GM10248 (cell line): ENCODE measurements around the gene FOXJ2.

Experiments
- CTCF ChIA-PET: fragments of 300-600 bp; sonication (Branson Sonifier 250); formaldehyde crosslinking; extraction: SDS; loops from one replicate; lab custom pipeline; 2021; ENCODE audit warnings: antibody characterized with exemption; lab: Yijun Ruan, JAX
- POLR2A ChIA-PET: fragments of 350-650 bp; sonication (Branson Sonifier 250); formaldehyde crosslinking; extraction: SDS; loops from one replicate; lab custom pipeline; 2020; ENCODE audit warnings: antibody characterized with exemption; lab: Yijun Ruan, JAX
- DNase-seq: peaks from one replicate; pipeline ENCODE4 v3.0.0; 2012; ENCODE audit errors: extremely low spot score
- CTCF ChIP-seq: IDR thresholded peaks from 2 replicates; pipeline ENCODE4 v1.5.1; 2012; ENCODE audit warnings: mild to moderate bottlenecking, low read depth; ENCODE audit errors: extremely low read depth, missing control alignments, control extremely low read depth

Gene FOXJ2

GRCh38 chr12:8050600-8051250 is 18.2 kb downstream of the FOXJ2 start:
- DNase-seq = no peak
- ChIA-PET CTCF (interaction anchor here (0.6 to 1.8 kb wide), 2 partner anchors 12 to 58 kb away, joined by 4 read pairs; no protein-coding TSS in a partner anchor), POLR2A (no interaction called here)
- TF ChIP-seq CTCF = no peak

GRCh38 chr12:8052679-8053078 is 20.2 kb downstream of the FOXJ2 start:
- no peak for TF ChIP-seq CTCF
- ChIA-PET CTCF (interaction anchor here (0.7 kb wide), 1 partner anchor 17 kb away, joined by 3 read pairs; no protein-coding TSS in a partner anchor), POLR2A (no interaction called here)
- no peak for DNase-seq

GRCh38 chr12:8054816-8055215 is 22.3 kb downstream of the FOXJ2 start:
- ChIA-PET CTCF (no interaction called here), POLR2A (no interaction called here)
- DNase-seq = no peak
- no peak for TF ChIP-seq CTCF

GRCh38 chr12:8057306-8057705 is 24.8 kb downstream of the FOXJ2 start:
- no peak for DNase-seq
- TF ChIP-seq CTCF = no peak
- POLR2A ChIA-PET = no interaction called here
- CTCF ChIA-PET = interaction anchor here (1.6 kb wide), 1 partner anchor 11 kb away, joined by 3 read pairs; no protein-coding TSS in a partner anchor

GRCh38 chr12:8057839-8058238 is 25.3 kb downstream of the FOXJ2 start:
- ChIA-PET CTCF (interaction anchor here (1.0 to 1.4 kb wide), 3 partner anchors 12 to 393 kb away, joined by 3 to 4 read pairs (median 4); no protein-coding TSS in a partner anchor), POLR2A (interaction anchor here (0.7 kb wide), 1 partner anchor 15 kb away, joined by 3 read pairs; no protein-coding TSS in a partner anchor)
- TF ChIP-seq CTCF = no peak
- DNase-seq = no peak

- no peak for DNase-seq
- TF ChIP-seq CTCF = no peak
- ChIA-PET POLR2A (interaction anchor here (0.7 kb wide), 1 partner anchor 14 kb away, joined by 3 read pairs; no protein-coding TSS in a partner anchor), CTCF (interaction anchor here (1.0 to 1.4 kb wide), 3 partner anchors 13 to 392 kb away, joined by 3 to 4 read pairs (median 4); no protein-coding TSS in a partner anchor)
These were observed 26.0 kb downstream of the FOXJ2 start for GRCh38 chr12:8058506-8058905.
